Astrocyte (in vitro differentiated cells and primary cell): ENCODE data around the gene UST. TPM values are rescaled to one million over a fixed set of nuclear protein-coding genes. Genes with fewer than 3 reads are reported as not detected.

Source experiments
- DNase-seq: peaks from one replicate; pipeline ENCODE4 v3.0.0-alpha.2; 2010; ENCODE audit warnings: low read depth
- FAIRE-seq: peaks from 2 replicates; lab custom pipeline; 2011; peaks lifted over from hg19 to GRCh38; lab: Jason Lieb, UNC
- H2AFZ ChIP-seq: 2 replicates; pipeline ENCODE4 v1.6.0; 2012; ENCODE audit warnings: low read depth, low read length, inconsistent platforms
- H3K27ac ChIP-seq: 2 replicates; pipeline ENCODE4 v1.5.1; 2011; ENCODE audit warnings: low read depth, low read length, inconsistent platforms
- H3K27me3 ChIP-seq: 2 replicates; pipeline ENCODE4 v1.6.0; 2011; ENCODE audit warnings: low read length, inconsistent platforms; ENCODE audit not compliant: insufficient read depth
- H3K36me3 ChIP-seq: 2 replicates; pipeline ENCODE4 v1.5.1; 2011; ENCODE audit warnings: low read length, inconsistent platforms; ENCODE audit not compliant: insufficient read depth
- H3K4me1 ChIP-seq: 2 replicates; pipeline ENCODE4 v1.5.1; 2011; ENCODE audit warnings: low read length, inconsistent platforms; ENCODE audit not compliant: insufficient read depth
- H3K4me2 ChIP-seq: 2 replicates; pipeline ENCODE4 v1.6.0; 2012; ENCODE audit warnings: low read length, inconsistent platforms
- H3K4me3 ChIP-seq: 2 replicates; pipeline ENCODE4 v1.5.1; 2011; ENCODE audit warnings: low read depth, mild to moderate bottlenecking, low read length, inconsistent platforms; ENCODE audit not compliant: insufficient read depth
- H3K79me2 ChIP-seq: 2 replicates; pipeline ENCODE4 v1.6.0; 2012; ENCODE audit warnings: mild to moderate bottlenecking, low read length, inconsistent platforms; ENCODE audit not compliant: insufficient read depth
- H3K9ac ChIP-seq: 2 replicates; pipeline ENCODE4 v1.6.0; 2012; ENCODE audit warnings: mild to moderate bottlenecking, low read length, inconsistent platforms
- H3K9me3 ChIP-seq: 2 replicates; pipeline ENCODE4 v1.5.1; 2012; ENCODE audit warnings: low read depth, mild to moderate bottlenecking, low read length, inconsistent platforms; ENCODE audit not compliant: insufficient read depth
- H4K20me1 ChIP-seq: 2 replicates; pipeline ENCODE4 v1.6.0; 2012; ENCODE audit warnings: low read length, inconsistent platforms; ENCODE audit not compliant: insufficient read depth
- H3K27ac Mint-ChIP-seq: one replicate; pipeline ENCODE4 v1.8.0; 2021; ENCODE audit warnings: mild to moderate bottlenecking, mixed read lengths; ENCODE audit not compliant: unreplicated experiment
- H3K27me3 Mint-ChIP-seq: one replicate; pipeline ENCODE4 v1.8.0; 2021; ENCODE audit warnings: low read depth, mixed read lengths; ENCODE audit not compliant: unreplicated experiment
- H3K36me3 Mint-ChIP-seq: one replicate; pipeline ENCODE4 v1.8.0; 2021; ENCODE audit warnings: low read depth, mixed read lengths; ENCODE audit not compliant: unreplicated experiment
- H3K4me1 Mint-ChIP-seq: one replicate; pipeline ENCODE4 v1.8.0; 2021; ENCODE audit warnings: low read depth, mixed read lengths; ENCODE audit not compliant: unreplicated experiment
- H3K4me3 Mint-ChIP-seq: one replicate; pipeline ENCODE4 v1.8.0; 2021; ENCODE audit warnings: mild to moderate bottlenecking, moderate library complexity, mixed read lengths; ENCODE audit not compliant: unreplicated experiment
- H3K9me3 Mint-ChIP-seq: one replicate; pipeline ENCODE4 v1.8.0; 2021; ENCODE audit warnings: mild to moderate bottlenecking, mixed read lengths; ENCODE audit not compliant: unreplicated experiment
- EZH2 ChIP-seq: IDR thresholded peaks from 2 replicates; pipeline ENCODE4 v1.6.1; 2012; ENCODE audit warnings: mild to moderate bottlenecking, low read length, inconsistent platforms; ENCODE audit not compliant: insufficient read depth
- total RNA-seq: library from RNA; stranded (reverse); gene quantifications from 2 replicates; pipeline ENCODE4 v1.2.1, GENCODE V29; 2021
- TF ChIP-seq, protein P1 (sequence below): IDR thresholded peaks from 2 replicates; pipeline ENCODE4 v1.5.1; 2011; ENCODE audit warnings: low read depth, mild to moderate bottlenecking, inconsistent platforms, low read length, moderate library complexity; ENCODE audit not compliant: insufficient read depth

Gene UST
- total RNA-seq, 1 donor from 2014 or later: 15.3 TPM

DNA sequence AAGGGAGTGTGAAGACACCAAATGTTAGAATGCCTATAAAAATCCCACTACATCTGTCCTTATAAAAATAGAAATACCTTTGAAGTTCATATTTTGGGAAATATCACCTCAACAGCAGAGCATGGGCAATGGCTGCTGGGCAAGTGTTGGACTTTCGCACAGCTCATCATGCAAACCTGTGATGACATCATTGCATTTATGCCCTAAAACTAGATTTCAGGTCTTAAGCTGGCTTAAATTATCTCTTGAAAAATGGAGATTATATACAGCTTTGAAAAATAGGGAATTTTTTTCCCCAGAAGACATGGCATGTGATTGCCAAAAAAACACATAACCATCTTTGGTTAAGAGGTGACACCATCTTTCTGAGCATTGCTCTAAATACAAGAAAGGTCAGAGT, 197.8 kb downstream of the UST start:
- Mint-ChIP-seq H3K9me3 (no peaks in the 10 kb centered on the region), H3K36me3 (peaks cover 2% of the 10 kb centered on the region), H3K4me3 (no peak overlapping the region), H3K4me1 (peaks cover 32% of the 10 kb centered on the region), H3K27me3 (no peaks in the 10 kb centered on the region), H3K27ac (peak overlapping the region; percentile 92)
- TF ChIP-seq, protein P1, sequence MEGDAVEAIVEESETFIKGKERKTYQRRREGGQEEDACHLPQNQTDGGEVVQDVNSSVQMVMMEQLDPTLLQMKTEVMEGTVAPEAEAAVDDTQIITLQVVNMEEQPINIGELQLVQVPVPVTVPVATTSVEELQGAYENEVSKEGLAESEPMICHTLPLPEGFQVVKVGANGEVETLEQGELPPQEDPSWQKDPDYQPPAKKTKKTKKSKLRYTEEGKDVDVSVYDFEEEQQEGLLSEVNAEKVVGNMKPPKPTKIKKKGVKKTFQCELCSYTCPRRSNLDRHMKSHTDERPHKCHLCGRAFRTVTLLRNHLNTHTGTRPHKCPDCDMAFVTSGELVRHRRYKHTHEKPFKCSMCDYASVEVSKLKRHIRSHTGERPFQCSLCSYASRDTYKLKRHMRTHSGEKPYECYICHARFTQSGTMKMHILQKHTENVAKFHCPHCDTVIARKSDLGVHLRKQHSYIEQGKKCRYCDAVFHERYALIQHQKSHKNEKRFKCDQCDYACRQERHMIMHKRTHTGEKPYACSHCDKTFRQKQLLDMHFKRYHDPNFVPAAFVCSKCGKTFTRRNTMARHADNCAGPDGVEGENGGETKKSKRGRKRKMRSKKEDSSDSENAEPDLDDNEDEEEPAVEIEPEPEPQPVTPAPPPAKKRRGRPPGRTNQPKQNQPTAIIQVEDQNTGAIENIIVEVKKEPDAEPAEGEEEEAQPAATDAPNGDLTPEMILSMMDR: no peak
- TF ChIP-seq EZH2: no peak
- no peak overlapping the region for H3K4me3 ChIP-seq
- H3K9ac ChIP-seq: no peak overlapping the region
- no peaks in the 10 kb centered on the region for H3K36me3 ChIP-seq
- no peaks in the 10 kb centered on the region for H3K4me1 ChIP-seq
- no peaks in the 10 kb centered on the region for H3K27me3 ChIP-seq
- FAIRE-seq: no peak
- no peaks in the 10 kb centered on the region for H4K20me1 ChIP-seq
- DNase-seq: no peak
- H3K9me3 ChIP-seq: no peaks in the 10 kb centered on the region
- H3K79me2 ChIP-seq: no peaks in the 10 kb centered on the region
- H3K27ac ChIP-seq: no peak overlapping the region
- H3K4me2 ChIP-seq: no peak overlapping the region
- H2AFZ ChIP-seq: no peak overlapping the region

DNA sequence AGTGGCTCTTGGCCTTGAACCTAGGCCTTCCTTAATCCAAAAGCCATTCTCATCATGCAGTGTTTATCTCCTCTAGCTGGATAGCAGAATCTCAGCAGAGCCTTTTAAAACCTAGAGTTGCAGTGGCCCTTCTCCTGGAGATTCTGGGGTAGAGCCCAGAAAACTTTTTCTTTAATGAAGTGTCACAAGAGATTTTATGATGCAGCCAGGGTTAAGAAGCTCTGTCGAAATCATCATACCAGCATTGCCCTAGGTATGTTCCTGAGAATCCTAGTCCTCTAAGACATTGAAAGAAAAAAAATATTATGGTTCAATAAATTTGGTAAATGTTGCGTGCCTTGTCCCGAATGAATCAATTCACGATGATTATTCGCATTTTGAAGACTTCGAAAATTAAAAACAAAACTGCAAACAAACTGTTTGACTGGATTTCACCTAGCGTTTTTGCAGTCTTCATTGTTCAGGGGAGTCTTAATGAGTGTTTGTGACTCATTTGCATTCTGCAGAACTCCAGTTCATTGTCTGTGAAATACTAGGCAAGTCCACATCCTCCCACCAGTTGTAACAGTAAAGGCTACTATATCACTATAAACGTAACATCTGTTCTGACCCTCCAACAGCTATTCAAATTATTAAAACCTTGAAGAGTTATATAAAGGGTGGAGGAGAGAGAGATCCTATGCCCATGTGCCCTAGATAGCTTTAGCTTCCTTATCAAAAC, 198.6 kb downstream of the UST start:
- no peak overlapping the region for H3K27ac ChIP-seq
- H3K4me3 ChIP-seq: no peak overlapping the region
- no peaks in the 10 kb centered on the region for H3K4me1 ChIP-seq
- no peaks in the 10 kb centered on the region for H3K27me3 ChIP-seq
- Mint-ChIP-seq H3K4me1 (peaks cover 35% of the 10 kb centered on the region), H3K27me3 (no peaks in the 10 kb centered on the region), H3K9me3 (no peaks in the 10 kb centered on the region), H3K4me3 (no peak overlapping the region), H3K27ac (no peak overlapping the region), H3K36me3 (peaks cover 2% of the 10 kb centered on the region)
- no peaks in the 10 kb centered on the region for H4K20me1 ChIP-seq
- no peak overlapping the region for H3K4me2 ChIP-seq
- no peak overlapping the region for H3K9ac ChIP-seq
- DNase-seq (peak; percentile 28), FAIRE-seq (no peak)
- H3K79me2 ChIP-seq: no peaks in the 10 kb centered on the region
- TF ChIP-seq, protein P1: no peak
- TF ChIP-seq EZH2: no peak
- no peaks in the 10 kb centered on the region for H3K36me3 ChIP-seq
- no peaks in the 10 kb centered on the region for H3K9me3 ChIP-seq
- no peak overlapping the region for H2AFZ ChIP-seq
